GM21381 (cell line): Measurements from ENCODE around the gene TASL.
"Not testable (repeated sequence)": the region's sequence is repeated elsewhere in the genome, so short reads cannot be mapped to it uniquely, and the experiment has no call there.

Source experiments
- ATAC-seq: cut with Tn5 transposase; IDR thresholded peaks from one replicate; pipeline ENCODE4 v1.9.1; 2021; ENCODE audit warnings: mild to moderate bottlenecking, moderate library complexity; ENCODE audit not compliant: unreplicated experiment

The TASL gene, protein sequence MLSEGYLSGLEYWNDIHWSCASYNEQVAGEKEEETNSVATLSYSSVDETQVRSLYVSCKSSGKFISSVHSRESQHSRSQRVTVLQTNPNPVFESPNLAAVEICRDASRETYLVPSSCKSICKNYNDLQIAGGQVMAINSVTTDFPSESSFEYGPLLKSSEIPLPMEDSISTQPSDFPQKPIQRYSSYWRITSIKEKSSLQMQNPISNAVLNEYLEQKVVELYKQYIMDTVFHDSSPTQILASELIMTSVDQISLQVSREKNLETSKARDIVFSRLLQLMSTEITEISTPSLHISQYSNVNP

DNA sequence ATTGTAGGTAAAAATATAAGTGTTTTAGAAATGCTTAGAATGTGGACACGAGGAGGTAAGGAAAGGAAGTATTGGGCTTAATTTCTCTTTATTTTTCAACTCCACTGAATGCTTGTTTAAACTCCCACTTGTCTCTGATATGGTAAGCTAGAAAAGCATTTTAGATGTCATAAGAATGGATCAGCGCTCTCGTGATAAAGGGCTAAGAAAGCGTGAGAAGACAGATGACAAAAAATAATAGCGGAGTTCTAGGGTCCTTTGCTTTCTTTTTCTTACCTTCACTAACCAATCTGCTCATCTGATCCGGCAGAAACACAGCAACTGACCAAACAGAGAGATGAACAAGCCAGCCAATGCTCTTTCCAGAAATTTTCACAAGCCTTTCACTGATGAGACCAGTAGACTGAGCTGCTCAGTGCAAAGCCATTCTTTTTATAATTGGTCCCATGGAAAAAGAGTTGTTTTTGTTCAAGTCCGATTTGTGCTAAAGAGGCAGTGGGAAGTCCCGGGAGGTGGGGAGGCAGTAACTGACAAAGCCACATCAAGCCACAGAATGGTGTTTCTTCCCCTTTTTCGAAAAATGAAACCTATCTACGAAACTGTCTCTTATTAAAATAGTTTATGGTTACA, at the start of gene TASL:
Gene TASL (minus strand): TSS at position 405 of the 630 bp plus-strand sequence. CDS start 17,411 bp downstream, outside the sequence.
- ATAC-seq: peak; percentile 85

DNA sequence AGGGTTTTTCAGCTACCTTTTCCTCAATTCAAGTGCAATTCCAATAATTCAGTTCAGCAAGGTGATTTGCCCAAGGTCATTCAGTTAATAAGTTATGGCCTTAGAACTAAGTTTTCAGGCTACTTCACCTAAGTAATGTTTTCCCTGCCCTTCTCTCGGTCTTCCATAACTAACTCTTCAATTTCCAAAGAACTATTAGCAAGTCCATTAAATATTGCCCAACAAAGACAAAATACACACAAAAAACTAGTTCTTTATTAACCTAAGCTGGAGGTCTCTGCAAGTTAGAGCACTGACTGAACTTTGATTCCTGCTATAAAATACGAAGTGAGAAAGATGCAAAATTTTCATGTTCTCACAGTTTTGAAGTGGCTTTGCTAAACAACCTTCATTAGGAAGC, 48.8 kb upstream of the TASL start:
- no peak for ATAC-seq

DNA sequence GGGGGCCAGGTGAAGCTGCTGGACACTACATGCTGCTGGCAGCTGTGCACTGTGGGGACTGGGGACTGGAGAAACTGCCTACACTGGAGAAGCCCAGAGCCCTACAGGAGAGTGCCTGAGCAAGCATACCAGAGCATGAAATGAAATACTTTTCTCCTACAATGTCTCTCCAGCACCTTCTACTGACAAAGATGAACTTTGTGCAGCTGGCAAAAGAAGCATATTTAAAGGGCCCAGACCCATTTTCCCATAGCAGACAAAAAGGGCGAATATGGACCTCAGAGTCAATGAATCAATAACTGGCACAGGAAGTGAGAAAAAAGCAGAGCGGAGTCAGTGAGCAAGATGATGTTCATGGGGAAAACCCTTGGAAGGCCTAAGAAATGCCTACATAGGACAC, 44.8 kb upstream of the TASL start:
- ATAC-seq: no peak

DNA sequence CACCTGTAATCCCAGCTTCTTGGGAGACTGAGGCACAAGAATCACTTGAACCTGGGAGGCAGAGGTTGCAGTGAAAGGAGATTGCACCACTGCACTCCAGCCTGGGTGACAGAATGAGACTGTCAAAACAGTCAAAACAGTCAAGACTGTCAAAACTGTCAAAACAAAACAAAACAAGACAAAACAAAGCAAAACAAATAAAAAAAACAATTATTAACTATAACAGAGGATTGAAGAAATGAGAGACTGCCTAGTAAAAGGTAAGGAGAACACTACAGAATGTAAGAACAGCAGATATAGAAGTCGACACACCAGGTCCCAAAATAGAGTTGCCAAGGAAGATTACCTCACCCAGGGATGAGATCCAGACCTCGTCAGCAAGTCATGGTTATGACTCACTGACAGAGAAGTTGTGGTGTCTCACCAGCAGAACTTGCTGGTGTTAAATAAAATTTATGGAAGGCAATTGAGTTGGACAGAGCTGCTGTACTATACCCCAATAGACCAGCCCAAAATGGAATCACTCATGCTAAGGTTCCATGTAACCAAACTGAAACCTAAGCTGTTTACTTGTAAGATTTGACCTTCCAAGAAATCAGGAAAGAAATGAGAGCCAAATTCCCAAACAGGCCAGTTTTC, 43.5 kb upstream of the TASL start:
- ATAC-seq: no peak

DNA sequence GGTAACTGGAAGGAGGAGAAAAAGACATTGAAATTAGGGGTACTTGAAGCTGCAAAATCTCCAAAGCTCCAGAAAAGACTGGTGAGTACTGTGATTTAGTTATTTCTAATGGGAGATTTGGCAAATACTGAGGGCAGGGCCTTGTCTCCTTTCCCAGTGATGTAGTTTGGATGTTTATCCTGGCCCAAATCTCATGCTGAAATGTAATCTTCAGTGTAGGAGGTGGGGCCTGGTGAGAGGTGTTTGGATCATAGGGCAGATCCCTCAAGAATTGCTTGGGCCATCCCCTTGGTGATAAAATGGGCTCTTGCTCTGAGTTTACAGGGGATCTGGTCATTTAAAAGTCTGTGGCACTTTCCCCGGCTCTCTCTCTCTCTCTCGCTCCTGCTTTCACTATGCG, 42.6 kb upstream of the TASL start:
- no peak for ATAC-seq

DNA sequence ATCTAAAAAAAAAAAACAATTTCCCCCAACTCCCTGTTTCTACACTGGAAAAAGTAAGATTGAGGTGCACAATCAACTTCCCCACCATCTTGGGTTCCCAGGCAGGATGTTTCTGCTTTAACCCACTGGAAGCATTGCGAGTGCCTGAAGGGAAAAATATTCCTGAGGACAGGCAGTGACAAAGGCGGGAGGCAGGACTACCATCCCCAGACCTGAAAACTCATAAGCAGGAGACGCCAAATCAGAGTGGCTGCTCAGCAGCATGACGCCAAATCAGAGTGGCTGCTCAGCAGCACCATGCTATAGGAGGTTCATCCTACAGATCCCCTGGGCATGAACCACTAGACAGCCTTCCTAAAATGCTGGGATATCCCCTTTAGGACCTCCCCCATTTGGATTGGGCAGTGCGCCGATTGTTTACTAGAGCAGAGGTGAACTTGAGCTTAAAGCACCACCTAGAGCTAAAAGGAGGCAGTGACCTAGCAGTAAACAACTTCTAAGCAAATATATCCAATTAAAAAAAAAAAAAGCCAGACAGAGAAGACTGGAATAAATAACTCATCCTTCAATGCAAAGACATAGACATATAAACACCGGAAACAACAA, 40.7 kb upstream of the TASL start:
- no peak for ATAC-seq

DNA sequence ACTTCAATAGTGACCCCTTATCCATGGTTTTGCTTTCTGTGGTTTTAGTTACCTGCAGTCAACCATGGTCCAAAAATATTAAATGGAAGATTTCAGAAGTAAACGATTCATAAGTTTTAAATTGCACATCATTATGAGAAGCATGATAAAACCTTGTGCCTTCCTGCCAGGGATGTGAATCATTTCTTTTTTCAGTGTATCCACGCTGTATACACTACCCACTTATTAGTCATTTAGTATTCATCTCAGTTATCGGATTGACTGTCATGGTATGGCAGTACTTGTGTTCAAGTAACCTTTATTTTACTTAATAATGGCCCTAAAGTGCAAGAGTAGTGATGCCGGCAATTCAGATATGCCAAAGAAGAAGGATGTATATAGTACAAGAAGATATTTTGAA, 37.7 kb upstream of the TASL start:
- no peak for ATAC-seq

DNA sequence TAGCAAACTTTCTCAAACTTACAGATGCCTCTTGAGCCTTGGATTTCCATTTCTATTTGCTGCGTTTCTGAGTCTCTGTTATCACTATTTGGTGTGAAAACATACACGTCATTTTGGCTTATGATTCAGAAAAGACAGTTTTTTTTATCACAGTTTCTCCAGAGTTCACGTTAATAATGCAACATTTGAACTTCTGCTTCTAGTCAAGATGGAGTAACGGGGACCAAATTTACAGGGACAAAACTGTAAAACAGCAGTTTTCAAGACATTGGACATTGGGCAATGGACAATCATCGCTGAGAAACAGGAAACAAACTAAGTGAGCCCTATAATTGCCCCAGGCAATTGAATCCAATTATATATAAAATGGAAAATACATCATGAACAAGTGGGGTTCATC, 36.2 kb upstream of the TASL start:
- ATAC-seq: no peak

DNA sequence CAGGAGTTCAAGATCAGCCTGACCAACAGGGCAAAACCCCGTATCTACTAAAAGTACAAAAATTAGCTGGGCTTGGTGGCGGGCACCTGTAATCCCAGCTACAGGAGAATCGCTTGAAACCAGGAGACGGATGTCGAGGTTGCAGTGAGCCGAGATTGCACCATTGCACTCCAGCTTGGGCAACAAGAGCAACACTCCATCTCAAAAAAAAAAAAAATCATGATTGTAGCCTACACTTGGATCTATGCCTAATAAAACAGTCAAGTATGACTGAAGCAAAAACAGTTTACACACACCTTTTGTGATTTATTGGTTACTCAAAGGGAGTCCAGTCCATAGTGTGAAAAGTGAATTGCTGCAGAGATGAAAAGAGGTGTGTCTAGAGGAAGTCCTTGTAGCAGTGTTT, 34.7 kb upstream of the TASL start:
- ATAC-seq: no peak

DNA sequence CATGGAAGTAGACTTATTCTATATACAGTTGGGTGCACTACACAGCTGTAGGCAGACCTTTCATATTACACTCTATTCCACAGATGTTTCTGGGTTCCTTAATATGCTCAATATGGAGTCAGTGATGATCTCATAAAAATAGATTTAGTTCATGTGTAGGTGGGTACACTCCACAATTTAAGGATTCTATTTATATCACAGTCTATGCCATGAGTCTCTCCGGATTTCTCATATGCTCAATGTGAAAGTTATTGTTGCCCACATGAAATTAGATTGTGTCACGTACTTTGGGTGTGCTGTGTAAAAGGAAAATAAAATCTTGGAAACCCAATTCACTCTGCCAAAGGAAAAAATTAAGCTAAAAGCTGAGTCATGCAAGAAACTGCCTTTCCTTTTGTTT, 32.5 kb upstream of the TASL start:
- no peak for ATAC-seq

DNA sequence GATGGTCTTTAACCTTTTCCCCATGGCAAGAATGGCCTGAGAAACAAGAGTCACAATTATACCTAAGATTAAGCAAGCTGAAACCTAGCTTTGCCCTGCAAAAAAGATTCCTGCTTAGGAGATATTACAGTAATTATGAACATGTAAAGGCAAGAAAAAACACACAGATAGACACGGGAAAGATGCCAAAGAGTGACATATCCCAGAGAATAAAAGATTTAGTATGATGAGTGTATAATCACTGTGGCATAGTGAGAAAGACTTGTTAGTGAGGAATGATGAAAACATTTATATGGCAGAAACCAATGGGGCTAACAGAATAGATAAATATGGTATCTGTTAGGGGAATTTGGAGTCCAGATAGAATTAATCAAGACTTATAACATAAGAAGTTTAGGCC, 29.6 kb upstream of the TASL start:
- ATAC-seq: no peak

DNA sequence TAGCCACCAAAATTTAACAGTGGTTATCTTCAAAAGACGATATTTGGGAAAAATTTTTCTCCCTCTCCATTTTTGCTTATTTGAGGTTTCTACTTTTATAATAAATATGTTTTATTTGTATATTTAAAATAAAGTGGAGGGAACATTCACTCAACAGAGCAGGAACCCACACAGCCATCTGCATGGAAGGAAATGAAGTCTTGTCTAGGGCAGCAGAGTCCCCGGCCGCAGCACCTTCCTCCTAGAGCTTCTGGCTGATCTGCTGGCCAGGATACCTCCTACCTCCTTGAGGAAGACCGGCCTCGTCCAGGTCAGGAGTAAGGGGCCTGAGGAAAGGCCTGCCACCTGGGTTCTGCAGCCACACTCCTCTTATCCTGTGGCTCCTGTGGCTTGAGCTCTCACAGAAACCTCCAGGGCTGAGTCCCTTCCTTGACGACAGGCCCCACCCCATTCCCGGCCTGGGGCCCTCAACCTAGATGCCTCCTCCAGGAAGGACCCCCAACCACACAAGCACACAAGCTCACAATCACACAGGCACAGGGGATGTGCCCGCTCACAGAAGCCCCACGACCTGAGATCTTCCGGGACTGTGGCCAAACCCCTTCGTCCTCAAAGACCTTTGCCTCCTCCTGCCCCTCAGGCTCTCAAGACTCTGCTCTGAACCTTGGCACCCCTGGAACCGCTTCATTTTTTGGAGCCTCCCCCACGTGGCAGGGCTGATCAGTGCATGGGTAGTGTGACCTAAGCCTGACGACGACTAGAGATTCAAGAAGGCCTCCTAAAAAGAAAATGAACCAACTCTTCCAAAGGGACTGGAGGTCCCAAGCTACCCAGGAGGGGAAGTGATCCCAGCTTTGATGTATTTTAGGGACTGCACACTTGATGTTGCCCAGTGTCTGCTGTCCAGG, 23.0 kb upstream of the TASL start:
- ATAC-seq: not testable (repeated sequence)

DNA sequence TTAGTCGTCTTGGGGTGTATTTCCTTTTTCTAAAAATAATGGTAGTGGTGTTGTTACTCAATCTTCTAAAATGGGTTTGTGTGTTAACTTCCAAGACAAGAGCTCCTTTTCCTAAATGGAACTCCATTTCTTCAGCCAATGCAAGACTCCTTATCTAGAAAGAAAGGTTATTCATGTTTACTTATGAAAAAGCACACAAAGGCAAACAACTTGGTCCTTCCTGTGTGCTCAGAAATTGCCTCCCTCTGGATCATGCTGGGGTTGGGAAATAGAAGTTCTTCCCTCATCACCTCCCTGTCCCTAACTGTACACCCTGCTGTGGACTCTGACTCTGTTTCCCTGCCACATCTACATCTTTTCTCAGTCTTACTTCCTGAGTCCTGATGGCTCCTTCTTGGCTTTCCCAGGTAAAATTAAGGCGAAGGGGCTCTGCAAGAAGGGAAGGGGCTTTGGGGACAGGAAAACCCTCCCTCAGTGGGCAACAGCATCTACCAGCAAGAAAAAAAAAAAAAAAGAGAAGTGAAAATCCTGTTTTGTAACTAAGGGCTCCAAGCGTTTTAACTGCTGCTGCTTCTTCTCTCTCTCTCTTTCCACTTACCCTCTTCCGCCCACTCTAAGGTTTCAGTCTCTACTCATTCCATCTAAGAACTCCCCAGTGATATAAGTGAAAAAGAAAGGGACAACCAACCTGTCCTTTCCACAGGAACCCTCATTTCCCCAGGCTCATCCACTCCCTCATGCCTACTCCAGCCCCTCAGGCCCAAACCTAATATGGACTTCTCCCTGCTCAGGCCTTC, 19.8 kb upstream of the TASL start:
- peak; percentile 83 for ATAC-seq

DNA sequence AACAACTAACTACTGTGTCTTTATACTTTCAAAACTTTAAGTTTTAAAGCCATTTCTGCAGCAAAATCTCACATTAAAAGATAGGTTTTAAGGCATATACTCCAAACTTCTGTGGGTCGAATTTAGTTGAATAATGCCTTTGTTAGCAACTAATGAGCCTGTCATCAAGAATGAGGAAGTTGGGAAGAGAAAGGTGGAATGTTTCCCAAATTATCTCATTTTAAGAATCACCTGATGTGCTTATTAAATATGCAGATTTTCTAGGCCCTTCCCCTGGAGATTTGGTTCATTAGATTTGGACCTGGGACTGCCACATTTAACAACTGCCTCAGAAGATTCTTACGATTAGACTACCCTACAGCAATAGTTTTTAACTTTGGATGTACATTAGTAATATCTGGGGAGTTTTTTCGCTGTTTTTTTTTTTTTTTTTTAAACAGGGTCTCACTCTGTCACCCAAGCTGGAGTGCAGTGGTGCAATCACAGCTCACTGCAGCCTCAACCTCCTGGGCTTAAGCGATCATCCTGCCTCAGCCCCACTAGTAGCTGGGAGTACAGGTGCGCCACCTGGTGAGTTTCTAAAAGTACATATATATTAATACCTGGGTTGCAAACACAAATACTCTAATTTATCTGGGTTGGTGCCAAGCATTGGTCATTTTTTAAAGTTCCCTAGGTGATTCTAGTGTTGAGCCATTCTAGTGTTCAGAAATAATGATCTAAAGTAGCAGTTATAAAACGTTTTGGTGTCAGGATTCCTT, 16.1 kb upstream of the TASL start:
- peak; percentile 36 for ATAC-seq

DNA sequence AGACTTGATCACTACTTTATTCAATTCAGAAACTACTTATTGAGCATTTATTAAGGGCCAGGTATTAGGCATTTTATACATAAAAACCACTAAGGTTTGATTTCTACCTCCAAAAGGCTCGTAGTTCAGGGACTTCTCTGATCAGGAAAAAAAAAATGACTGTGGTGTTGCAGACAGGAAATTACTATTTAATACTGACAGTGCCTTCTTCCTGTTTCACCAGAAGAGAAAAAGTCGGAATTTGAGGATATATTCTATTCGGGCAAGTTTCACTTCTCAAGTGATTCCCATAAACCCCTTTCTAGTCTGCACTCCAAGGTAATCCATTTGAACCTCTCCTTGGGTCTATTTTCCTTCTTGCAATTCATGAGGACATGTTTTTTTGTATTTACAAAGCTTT, 15.3 kb upstream of the TASL start:
- no peak for ATAC-seq

DNA sequence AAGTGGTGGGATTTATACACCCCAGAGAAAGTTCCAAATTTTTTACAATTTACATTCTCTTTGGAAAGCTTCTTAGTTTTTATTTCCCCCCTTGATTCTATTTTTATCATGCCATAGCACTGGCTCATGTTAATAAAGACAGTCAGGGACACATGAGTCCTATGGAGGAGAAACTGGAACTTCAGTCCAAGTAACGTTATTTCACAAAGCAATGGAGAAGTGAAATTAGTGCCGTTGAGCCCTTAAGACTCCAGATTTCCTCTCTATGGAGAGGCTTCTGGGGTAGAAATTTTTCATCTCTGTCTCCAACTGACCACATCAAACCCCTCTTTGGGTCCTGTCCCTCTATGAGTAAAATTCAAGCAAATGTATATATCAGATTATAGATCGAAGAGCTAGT, 12.8 kb upstream of the TASL start:
- no peak for ATAC-seq

DNA sequence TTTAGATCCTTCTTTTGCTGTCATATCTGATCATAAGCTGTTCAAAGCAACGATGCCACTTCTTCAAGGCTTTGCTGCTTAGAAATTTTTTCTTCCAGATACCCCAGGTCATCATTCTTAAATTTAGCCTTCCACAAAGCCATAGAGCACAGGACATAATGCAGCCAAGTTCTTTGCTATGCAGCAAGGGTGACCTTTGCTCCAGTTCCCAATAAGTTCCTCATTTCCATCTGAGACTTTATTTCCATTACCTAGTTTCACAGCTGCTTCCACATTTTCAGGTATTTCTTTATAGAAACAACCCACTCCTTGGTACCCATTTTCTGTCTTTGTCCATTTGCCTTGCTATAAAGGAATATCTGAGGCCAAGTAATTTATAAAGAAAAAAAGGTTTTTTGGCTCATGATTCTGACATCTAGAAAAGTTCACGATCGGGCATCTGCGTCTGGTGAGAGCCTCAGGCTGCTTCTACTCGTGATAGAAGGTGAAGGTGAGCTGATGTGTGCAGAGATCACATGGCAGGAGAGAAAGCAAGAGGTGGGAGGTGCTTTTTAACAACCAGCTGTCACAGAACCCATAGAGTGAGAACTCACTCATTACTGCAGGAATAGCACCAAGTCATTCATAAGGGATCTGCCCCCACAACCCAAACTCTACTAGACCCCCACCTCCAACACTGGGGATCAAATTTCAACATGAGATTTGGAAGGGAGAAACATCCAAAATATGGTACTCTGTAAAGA, 11.8 kb upstream of the TASL start:
- ATAC-seq: peak; percentile 46

DNA sequence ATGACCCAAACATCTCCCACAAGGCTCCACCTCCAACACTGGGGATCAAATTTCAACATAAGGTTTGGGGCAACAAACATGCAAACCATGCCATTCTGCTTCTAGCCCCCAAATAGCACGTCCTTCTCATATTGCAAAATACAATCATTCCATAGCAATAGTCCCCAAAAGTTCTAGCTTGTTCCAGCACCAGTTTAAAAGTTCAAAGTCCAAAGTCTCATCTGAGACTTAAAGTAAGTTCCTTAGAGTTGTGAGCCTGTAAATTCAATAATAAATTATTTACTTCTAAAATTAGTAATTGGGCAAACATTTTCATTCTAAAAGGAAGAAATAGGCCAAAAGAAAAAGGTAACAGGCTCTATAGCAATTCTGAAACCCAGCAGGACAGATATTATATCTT, 8.9 kb upstream of the TASL start:
- ATAC-seq: no peak

DNA sequence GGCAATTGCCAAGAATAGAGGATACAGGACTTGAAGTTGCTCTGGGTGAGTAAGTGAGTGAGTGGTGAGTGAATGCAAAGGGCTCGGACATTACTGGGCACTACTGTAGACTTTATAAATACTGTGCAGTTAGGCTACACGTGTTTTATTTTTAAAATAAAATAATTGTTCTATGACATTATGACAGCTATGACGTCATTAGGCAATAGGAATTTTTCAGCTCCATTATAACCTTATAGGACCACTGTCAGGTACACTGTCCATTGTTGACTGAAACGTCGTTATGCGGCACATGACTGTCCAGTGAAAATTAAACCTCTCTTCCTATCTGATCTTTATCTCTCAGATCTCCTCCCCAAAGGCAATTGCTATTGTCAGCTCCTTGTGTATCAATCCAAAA, 5.1 kb upstream of the TASL start:
- no peak for ATAC-seq
